SK-N-SH treated with all-trans-retinoic acid at 6 μM for 48 hours (cell line): ENCODE measurements around the gene HINT3.

ENCODE experiments used
- ATAC-seq: fragments of 200-7000 bp; cut with Tn5 transposase; 3 replicates; pipeline ENCODE4 v1.9.1; 2020; ENCODE audit warnings: mild to moderate bottlenecking, moderate library complexity
- ARNTL ChIP-seq: fragments of 450-650 bp; formaldehyde crosslinking; IDR thresholded peaks from 2 replicates; pipeline ENCODE4 v1.5.0; 2020; ENCODE audit warnings: low read depth, mild to moderate bottlenecking, moderate library complexity, borderline replicate concordance
- BACH2 ChIP-seq: fragments of 250-450 bp; sonication (Bioruptor Pico); IDR thresholded peaks from 2 replicates; pipeline ENCODE4 v1.9.0; 2021; ENCODE audit warnings: mild to moderate bottlenecking, borderline replicate concordance
- CSDC2 ChIP-seq: fragments of 250-450 bp; sonication (Bioruptor Pico); IDR thresholded peaks from 2 replicates; pipeline ENCODE4 v1.5.0; 2020; ENCODE audit warnings: mild to moderate bottlenecking, moderate library complexity
- ESRRG ChIP-seq: fragments of 250-450 bp; sonication (Bioruptor Pico); IDR thresholded peaks from 2 replicates; pipeline ENCODE4 v1.6.1; 2021; ENCODE audit warnings: mild to moderate bottlenecking
- GLIS3 ChIP-seq: fragments of 250-450 bp; sonication (Bioruptor Pico); IDR thresholded peaks from 2 replicates; pipeline ENCODE4 v1.5.0; 2020; ENCODE audit warnings: mild to moderate bottlenecking, moderate library complexity
- OSR1 ChIP-seq: fragments of 250-450 bp; sonication (Bioruptor Pico); IDR thresholded peaks from 2 replicates; pipeline ENCODE4 v1.8.0; 2022; ENCODE audit warnings: moderate library complexity, mild to moderate bottlenecking, inconsistent platforms
- PPARA ChIP-seq: fragments of 250-450 bp; sonication (Bioruptor Pico); IDR thresholded peaks from 2 replicates; pipeline ENCODE4 v1.5.0; 2020; ENCODE audit warnings: mild to moderate bottlenecking, borderline replicate concordance
- RARB ChIP-seq: fragments of 250-450 bp; sonication (Bioruptor Pico); IDR thresholded peaks from 2 replicates; pipeline ENCODE4 v1.8.0; 2021; ENCODE audit warnings: mild to moderate bottlenecking, moderate library complexity
- TOX ChIP-seq: fragments of 250-450 bp; sonication (Bioruptor Pico); IDR thresholded peaks from 2 replicates; pipeline ENCODE4 v1.8.0; 2021; ENCODE audit warnings: mild to moderate bottlenecking, moderate library complexity, borderline replicate concordance
- ZC3H10 ChIP-seq: fragments of 250-450 bp; sonication (Bioruptor Pico); IDR thresholded peaks from 2 replicates; pipeline ENCODE4 v1.5.1; 2021; ENCODE audit warnings: mild to moderate bottlenecking, moderate library complexity
- ZFP30 ChIP-seq: fragments of 450-650 bp; formaldehyde crosslinking; IDR thresholded peaks from 2 replicates; pipeline ENCODE4 v1.5.0; 2022; ENCODE audit warnings: mild to moderate bottlenecking, moderate library complexity
- ZNF70 ChIP-seq: fragments of 450-650 bp; formaldehyde crosslinking; IDR thresholded peaks from 2 replicates; pipeline ENCODE4 v1.5.0; 2020; ENCODE audit warnings: mild to moderate bottlenecking, moderate library complexity
- ZNF8 ChIP-seq: fragments of 450-650 bp; formaldehyde crosslinking; IDR thresholded peaks from 2 replicates; pipeline ENCODE4 v1.5.0; 2020; ENCODE audit warnings: mild to moderate bottlenecking, moderate library complexity
- TF ChIP-seq, protein P1 (sequence below): fragments of 250-450 bp; sonication (Bioruptor Pico); IDR thresholded peaks from 2 replicates; pipeline ENCODE4 v1.5.1; 2021; ENCODE audit warnings: mild to moderate bottlenecking, moderate library complexity
- TF ChIP-seq, protein P2 (sequence below): fragments of 250-450 bp; sonication (Bioruptor Pico); IDR thresholded peaks from 2 replicates; pipeline ENCODE4 v1.5.0; 2020; ENCODE audit warnings: mild to moderate bottlenecking, moderate library complexity
- TF ChIP-seq, protein P3 (sequence below): fragments of 250-450 bp; sonication (Bioruptor Pico); IDR thresholded peaks from 2 replicates; pipeline ENCODE4 v1.8.0; 2021; ENCODE audit warnings: low read depth, mild to moderate bottlenecking, moderate library complexity, borderline replicate concordance
- TF ChIP-seq, protein P4 (sequence below): fragments of 250-450 bp; sonication (Bioruptor Pico); IDR thresholded peaks from 2 replicates; pipeline ENCODE4 v1.5.1; 2020; ENCODE audit warnings: low read depth, mild to moderate bottlenecking, moderate library complexity
- TF ChIP-seq, protein P5 (sequence below): fragments of 250-450 bp; sonication (Bioruptor Pico); IDR thresholded peaks from 2 replicates; pipeline ENCODE4 v1.8.0; 2020; ENCODE audit warnings: mild to moderate bottlenecking, moderate library complexity, borderline replicate concordance

HINT3 gene

DNA sequence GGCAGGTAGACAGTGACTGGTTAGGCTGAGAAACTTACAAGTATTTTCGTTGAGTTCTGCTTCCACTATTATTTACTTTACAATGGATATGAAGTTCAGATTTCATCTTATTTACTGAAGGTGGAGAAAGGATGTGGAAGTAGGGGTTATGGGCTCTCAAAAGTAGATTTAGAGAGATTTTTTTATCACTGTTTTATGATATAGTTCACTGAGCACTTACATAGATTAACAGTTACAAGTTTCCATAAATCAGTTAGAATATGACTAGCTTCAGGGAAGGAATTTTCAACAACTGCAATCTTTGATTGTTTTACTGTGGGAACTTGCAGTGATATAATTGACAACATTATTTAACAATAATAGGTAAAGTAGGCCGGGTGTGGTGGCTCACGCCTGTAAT lies 22.5 kb downstream of the HINT3 start:
- ATAC-seq, result no peak
- no peak for TF ChIP-seq ZC3H10 (CRISPR knock-in tag)
- TF ChIP-seq OSR1, result no peak
- TF ChIP-seq PPARA, result no peak
- no peak for TF ChIP-seq ZNF8
- TF ChIP-seq ZNF70, result no peak
- no peak for TF ChIP-seq GLIS3
- TF ChIP-seq, protein P1, sequence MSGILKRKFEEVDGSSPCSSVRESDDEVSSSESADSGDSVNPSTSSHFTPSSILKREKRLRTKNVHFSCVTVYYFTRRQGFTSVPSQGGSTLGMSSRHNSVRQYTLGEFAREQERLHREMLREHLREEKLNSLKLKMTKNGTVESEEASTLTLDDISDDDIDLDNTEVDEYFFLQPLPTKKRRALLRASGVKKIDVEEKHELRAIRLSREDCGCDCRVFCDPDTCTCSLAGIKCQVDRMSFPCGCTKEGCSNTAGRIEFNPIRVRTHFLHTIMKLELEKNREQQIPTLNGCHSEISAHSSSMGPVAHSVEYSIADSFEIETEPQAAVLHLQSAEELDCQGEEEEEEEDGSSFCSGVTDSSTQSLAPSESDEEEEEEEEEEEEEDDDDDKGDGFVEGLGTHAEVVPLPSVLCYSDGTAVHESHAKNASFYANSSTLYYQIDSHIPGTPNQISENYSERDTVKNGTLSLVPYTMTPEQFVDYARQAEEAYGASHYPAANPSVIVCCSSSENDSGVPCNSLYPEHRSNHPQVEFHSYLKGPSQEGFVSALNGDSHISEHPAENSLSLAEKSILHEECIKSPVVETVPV (CRISPR knock-in tag), result no peak
- TF ChIP-seq CSDC2 (CRISPR knock-in tag), result no peak
- TF ChIP-seq, protein P2, sequence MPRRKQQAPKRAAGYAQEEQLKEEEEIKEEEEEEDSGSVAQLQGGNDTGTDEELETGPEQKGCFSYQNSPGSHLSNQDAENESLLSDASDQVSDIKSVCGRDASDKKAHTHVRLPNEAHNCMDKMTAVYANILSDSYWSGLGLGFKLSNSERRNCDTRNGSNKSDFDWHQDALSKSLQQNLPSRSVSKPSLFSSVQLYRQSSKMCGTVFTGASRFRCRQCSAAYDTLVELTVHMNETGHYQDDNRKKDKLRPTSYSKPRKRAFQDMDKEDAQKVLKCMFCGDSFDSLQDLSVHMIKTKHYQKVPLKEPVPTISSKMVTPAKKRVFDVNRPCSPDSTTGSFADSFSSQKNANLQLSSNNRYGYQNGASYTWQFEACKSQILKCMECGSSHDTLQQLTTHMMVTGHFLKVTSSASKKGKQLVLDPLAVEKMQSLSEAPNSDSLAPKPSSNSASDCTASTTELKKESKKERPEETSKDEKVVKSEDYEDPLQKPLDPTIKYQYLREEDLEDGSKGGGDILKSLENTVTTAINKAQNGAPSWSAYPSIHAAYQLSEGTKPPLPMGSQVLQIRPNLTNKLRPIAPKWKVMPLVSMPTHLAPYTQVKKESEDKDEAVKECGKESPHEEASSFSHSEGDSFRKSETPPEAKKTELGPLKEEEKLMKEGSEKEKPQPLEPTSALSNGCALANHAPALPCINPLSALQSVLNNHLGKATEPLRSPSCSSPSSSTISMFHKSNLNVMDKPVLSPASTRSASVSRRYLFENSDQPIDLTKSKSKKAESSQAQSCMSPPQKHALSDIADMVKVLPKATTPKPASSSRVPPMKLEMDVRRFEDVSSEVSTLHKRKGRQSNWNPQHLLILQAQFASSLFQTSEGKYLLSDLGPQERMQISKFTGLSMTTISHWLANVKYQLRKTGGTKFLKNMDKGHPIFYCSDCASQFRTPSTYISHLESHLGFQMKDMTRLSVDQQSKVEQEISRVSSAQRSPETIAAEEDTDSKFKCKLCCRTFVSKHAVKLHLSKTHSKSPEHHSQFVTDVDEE (CRISPR knock-in tag), result no peak
- no peak for TF ChIP-seq TOX (CRISPR knock-in tag)

DNA sequence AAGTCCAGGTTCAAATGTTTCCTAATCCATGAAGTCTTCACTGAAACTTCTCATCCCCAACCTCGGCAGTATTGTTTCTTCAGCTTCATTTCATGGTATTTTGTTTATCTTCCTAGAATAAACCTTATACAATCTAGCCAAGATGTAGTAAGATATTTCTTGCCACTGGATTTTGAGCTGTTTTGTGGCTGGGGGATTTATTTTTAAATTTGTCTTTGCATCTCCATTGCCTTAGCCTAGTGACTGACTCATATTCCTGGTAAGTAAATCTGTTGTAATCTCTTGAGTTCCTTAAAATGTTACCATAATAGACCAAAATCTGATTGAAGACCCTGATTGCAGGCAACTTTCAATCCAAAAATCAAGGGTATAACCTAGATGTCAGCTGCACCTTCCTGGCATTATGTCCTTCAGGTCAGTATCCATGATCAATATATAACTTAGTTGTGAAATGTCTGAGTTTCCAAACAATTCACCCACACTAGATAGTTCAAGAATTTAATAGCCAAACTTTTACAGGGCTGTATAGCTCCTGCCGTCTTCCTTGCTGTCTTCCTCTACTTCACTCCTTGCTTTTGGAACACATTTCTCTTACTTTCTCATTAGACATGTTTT lies 25.1 kb downstream of the HINT3 start:
- TF ChIP-seq CSDC2 (CRISPR knock-in tag) (no peak), OSR1 (no peak), BACH2 (CRISPR knock-in tag) (no peak)
- ATAC-seq, result no peak

DNA sequence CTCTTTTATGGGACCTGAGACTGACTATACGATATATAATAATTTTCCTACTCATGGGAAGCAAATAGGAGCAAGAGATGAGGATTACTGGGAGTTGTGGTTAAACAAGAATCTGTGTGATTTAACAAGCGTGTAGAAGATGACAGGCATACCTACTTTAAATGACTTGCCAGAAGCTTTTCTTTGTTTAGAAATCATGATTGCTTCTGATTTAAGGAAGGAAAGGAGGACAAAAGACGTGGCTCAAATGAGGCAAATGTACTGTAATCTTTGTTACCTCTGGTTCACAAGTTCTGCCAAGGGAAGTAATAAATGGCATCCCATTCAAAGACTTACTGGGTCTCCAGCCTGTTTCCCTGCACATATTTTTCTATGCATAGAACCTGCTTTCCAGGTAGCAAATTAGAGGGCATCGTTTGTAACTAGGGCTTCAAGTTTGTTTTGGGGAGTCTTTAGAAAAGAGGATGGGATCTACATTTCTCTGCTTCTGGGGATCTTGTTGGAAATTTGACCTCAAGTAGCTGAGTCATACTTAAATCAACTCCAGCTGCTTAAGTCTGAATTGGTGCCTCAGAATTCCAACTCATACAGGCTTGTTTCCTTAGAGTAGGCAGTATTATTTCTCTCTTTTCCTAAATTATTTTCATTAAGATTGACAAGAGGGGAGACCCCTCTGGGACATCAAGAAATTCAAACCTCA lies 26.8 kb downstream of the HINT3 start:
- TF ChIP-seq ZC3H10 (CRISPR knock-in tag) (no peak), ZFP30 (CRISPR knock-in tag) (no peak), RARB (no peak), ZNF70 (no peak), ESRRG (no peak), ARNTL (CRISPR knock-in tag) (no peak), OSR1 (no peak)
- TF ChIP-seq, protein P2 (CRISPR knock-in tag), result no peak
- TF ChIP-seq, protein P3, sequence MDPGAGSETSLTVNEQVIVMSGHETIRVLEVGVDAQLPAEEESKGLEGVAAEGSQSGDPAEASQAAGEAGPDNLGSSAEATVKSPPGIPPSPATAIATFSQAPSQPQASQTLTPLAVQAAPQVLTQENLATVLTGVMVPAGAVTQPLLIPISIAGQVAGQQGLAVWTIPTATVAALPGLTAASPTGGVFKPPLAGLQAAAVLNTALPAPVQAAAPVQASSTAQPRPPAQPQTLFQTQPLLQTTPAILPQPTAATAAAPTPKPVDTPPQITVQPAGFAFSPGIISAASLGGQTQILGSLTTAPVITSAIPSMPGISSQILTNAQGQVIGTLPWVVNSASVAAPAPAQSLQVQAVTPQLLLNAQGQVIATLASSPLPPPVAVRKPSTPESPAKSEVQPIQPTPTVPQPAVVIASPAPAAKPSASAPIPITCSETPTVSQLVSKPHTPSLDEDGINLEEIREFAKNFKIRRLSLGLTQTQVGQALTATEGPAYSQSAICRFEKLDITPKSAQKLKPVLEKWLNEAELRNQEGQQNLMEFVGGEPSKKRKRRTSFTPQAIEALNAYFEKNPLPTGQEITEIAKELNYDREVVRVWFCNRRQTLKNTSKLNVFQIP (CRISPR knock-in tag), result no peak
- TF ChIP-seq, protein P1 (CRISPR knock-in tag), result no peak
- TF ChIP-seq, protein P4, sequence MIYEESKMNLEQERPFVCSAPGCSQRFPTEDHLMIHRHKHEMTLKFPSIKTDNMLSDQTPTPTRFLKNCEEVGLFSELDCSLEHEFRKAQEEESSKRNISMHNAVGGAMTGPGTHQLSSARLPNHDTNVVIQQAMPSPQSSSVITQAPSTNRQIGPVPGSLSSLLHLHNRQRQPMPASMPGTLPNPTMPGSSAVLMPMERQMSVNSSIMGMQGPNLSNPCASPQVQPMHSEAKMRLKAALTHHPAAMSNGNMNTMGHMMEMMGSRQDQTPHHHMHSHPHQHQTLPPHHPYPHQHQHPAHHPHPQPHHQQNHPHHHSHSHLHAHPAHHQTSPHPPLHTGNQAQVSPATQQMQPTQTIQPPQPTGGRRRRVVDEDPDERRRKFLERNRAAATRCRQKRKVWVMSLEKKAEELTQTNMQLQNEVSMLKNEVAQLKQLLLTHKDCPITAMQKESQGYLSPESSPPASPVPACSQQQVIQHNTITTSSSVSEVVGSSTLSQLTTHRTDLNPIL (CRISPR knock-in tag), result no peak
- TF ChIP-seq, protein P5, sequence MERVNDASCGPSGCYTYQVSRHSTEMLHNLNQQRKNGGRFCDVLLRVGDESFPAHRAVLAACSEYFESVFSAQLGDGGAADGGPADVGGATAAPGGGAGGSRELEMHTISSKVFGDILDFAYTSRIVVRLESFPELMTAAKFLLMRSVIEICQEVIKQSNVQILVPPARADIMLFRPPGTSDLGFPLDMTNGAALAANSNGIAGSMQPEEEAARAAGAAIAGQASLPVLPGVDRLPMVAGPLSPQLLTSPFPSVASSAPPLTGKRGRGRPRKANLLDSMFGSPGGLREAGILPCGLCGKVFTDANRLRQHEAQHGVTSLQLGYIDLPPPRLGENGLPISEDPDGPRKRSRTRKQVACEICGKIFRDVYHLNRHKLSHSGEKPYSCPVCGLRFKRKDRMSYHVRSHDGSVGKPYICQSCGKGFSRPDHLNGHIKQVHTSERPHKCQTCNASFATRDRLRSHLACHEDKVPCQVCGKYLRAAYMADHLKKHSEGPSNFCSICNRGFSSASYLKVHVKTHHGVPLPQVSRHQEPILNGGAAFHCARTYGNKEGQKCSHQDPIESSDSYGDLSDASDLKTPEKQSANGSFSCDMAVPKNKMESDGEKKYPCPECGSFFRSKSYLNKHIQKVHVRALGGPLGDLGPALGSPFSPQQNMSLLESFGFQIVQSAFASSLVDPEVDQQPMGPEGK, result no peak
- peak; percentile 70 for ATAC-seq
